Neuronal stem cell (in vitro differentiated cells): ENCODE measurements around the gene SLC30A2. TPM values are rescaled to one million over a fixed set of nuclear protein-coding genes. Genes with fewer than 3 reads are reported as not detected.
"Not testable (repeated sequence)": the region's sequence is repeated elsewhere in the genome, so short reads cannot be mapped to it uniquely, and the experiment has no call there.

Experiments used
- DNase-seq: peaks from one replicate; pipeline ENCODE4 v3.0.0-alpha.2; 2013; ENCODE audit warnings: low spot score
- H2AFZ ChIP-seq: one replicate; pipeline ENCODE4 v1.6.1; 2013; ENCODE audit warnings: mild to moderate bottlenecking, low read length, inconsistent platforms
- H2AK5ac ChIP-seq: 2 replicates; pipeline ENCODE4 v1.6.1; 2013; ENCODE audit warnings: low read depth, mild to moderate bottlenecking, inconsistent platforms, low read length, moderate library complexity, mixed read lengths
- H2BK120ac ChIP-seq: 2 replicates; pipeline ENCODE4 v1.6.1; 2013; ENCODE audit warnings: low read depth, mild to moderate bottlenecking, inconsistent platforms, low read length, moderate library complexity, mixed read lengths
- H2BK12ac ChIP-seq: one replicate; pipeline ENCODE4 v1.6.1; 2013; ENCODE audit warnings: low read length, inconsistent platforms
- H2BK15ac ChIP-seq: 2 replicates; pipeline ENCODE4 v1.6.1; 2013; ENCODE audit warnings: mild to moderate bottlenecking, low read length, inconsistent platforms, mixed read lengths
- H2BK5ac ChIP-seq: one replicate; pipeline ENCODE4 v1.6.1; 2013; ENCODE audit warnings: inconsistent platforms, mild to moderate bottlenecking, low read length, moderate library complexity
- H3K14ac ChIP-seq: one replicate; pipeline ENCODE4 v1.6.1; 2013; ENCODE audit warnings: low read length, inconsistent platforms
- H3K18ac ChIP-seq: 2 replicates; pipeline ENCODE4 v1.6.1; 2013; ENCODE audit warnings: low read length, inconsistent platforms
- H3K23ac ChIP-seq: 2 replicates; pipeline ENCODE4 v1.6.1; 2013; ENCODE audit warnings: low read depth, mild to moderate bottlenecking, mixed read lengths, low read length, inconsistent platforms; ENCODE audit not compliant: poor library complexity
- H3K27ac ChIP-seq: replicated peaks from 3 replicates; pipeline ENCODE4 v1.5.1; 2013; ENCODE audit warnings: low read length, inconsistent platforms
- H3K27me3 ChIP-seq, 3 experiments: 2 replicates each; pipeline ENCODE4 v1.6.1; 2013; ENCODE audit warnings: low read length in 3 of 3, mild to moderate bottlenecking in 2 of 3, inconsistent platforms in 1 of 3, low read depth in 1 of 3, mixed read lengths in 1 of 3, moderate library complexity in 1 of 3; ENCODE audit not compliant: control insufficient read depth in 3 of 3, insufficient read depth in 3 of 3
- H3K36me3 ChIP-seq, 2 donors: replicated peaks in 1 of 2; 2 replicates each; pipeline ENCODE4 v1.6.1; 2013; ENCODE audit warnings: low read length in 2 of 2; ENCODE audit not compliant: control insufficient read depth in 2 of 2, insufficient read depth in 2 of 2
- H3K4ac ChIP-seq: 2 replicates; pipeline ENCODE4 v1.6.1; 2013; ENCODE audit warnings: inconsistent platforms, mild to moderate bottlenecking, low read length, moderate library complexity
- H3K4me1 ChIP-seq, 2 donors: 1 replicate in 1 of 2; 2 replicates in 1 of 2; pipeline ENCODE4 v1.6.1; 2013; ENCODE audit warnings: low read length in 2 of 2, low read depth in 1 of 2; ENCODE audit not compliant: control insufficient read depth in 2 of 2, insufficient read depth in 1 of 2
- H3K4me2 ChIP-seq: one replicate; pipeline ENCODE4 v1.6.1; 2013; ENCODE audit warnings: mild to moderate bottlenecking, low read length, inconsistent platforms; ENCODE audit not compliant: insufficient read depth, poor library complexity, severe bottlenecking
- H3K4me3 ChIP-seq, 2 donors: 2 replicates each; pipeline ENCODE4 v1.5.1; 2013; ENCODE audit warnings: low read length in 2 of 2, mild to moderate bottlenecking in 2 of 2, inconsistent platforms in 1 of 2, moderate library complexity in 1 of 2
- H3K79me1 ChIP-seq: one replicate; pipeline ENCODE4 v1.6.1; 2013; ENCODE audit warnings: low read depth, mild to moderate bottlenecking, inconsistent platforms, low read length, moderate library complexity
- H3K9ac ChIP-seq: one replicate; pipeline ENCODE4 v1.6.1; 2013; ENCODE audit warnings: mild to moderate bottlenecking, low read depth, low read length, inconsistent platforms; ENCODE audit not compliant: poor library complexity
- H3K9me3 ChIP-seq, 2 donors: replicated peaks in 1 of 2; 2 replicates each; pipeline versions ENCODE3 to v1.6.1; 2013; ENCODE audit warnings: low read length in 2 of 2, mild to moderate bottlenecking in 2 of 2, inconsistent platforms in 1 of 2, low read depth in 1 of 2, mixed read lengths in 1 of 2, moderate library complexity in 1 of 2; ENCODE audit not compliant: control insufficient read depth in 2 of 2, insufficient read depth in 1 of 2
- H4K8ac ChIP-seq: one replicate; pipeline ENCODE4 v1.6.1; 2013; ENCODE audit warnings: low read depth, mild to moderate bottlenecking, inconsistent platforms, low read length, moderate library complexity
- H4K91ac ChIP-seq: one replicate; pipeline ENCODE4 v1.6.1; 2013; ENCODE audit warnings: low read length, low read depth, mild to moderate bottlenecking, inconsistent platforms; ENCODE audit not compliant: poor library complexity
- WGBS, 2 donors: extraction: QIAGEN DNeasy Blood & Tissue Kit; methylation state at CpG; one replicate each; pipeline ENCODE4 v1.1.7; 2013; ENCODE audit warnings: missing lambda C conversion rate in 2 of 2, mixed read lengths in 1 of 2; ENCODE audit not compliant: insufficient read length in 2 of 2, insufficient replicate concordance in 1 of 2; ENCODE audit errors: extremely low coverage in 2 of 2; 5-methylcytosine and 5-hydroxymethylcytosine counted together
- polyA plus RNA-seq, 2 experiments: library from polyadenylated mRNA; stranded (reverse); fragments of 200-250 nt; gene quantifications; one replicate each; pipeline ENCODE4 v1.2.3, GENCODE V29; 2013

SLC30A2 gene
- polyA plus RNA-seq (2013, experiment 1 of 2): 0.07 TPM
- polyA plus RNA-seq (2013, experiment 2 of 2): 0.03 TPM

- Histone ChIP-seq H3K9ac (peak within 1 kb of the TSS; percentile 73), H3K4me1 (peaks cover 0 to 8% of the 10 kb centered on the region in 2 donors), H4K91ac (no peak within 1 kb of the TSS), H3K23ac (peak within 1 kb of the TSS; percentile 49), H3K4me3 (peak within 1 kb of the TSS; percentile 24 to 59), H3K27ac (no peak within 1 kb of the TSS), H3K9me3 (peaks cover 0 to 2% of the 10 kb centered on the region in 2 donors), H3K79me1 (no peaks in the 10 kb centered on the region), H3K4ac (no peak within 1 kb of the TSS), H2BK120ac (no peak within 1 kb of the TSS), H2AFZ (peak within 1 kb of the TSS; percentile 85), H2BK12ac (no peak within 1 kb of the TSS), H3K4me2 (peak within 1 kb of the TSS; percentile 63), H4K8ac (peak within 1 kb of the TSS; percentile 19), H2AK5ac (peak within 1 kb of the TSS; percentile 40), H3K36me3 (no peaks in the 10 kb centered on the region), H2BK15ac (peak within 1 kb of the TSS; percentile 79), H3K14ac (no peak within 1 kb of the TSS), H2BK5ac (no peak within 1 kb of the TSS), H3K18ac (peak within 1 kb of the TSS; percentile 86), H3K27me3 (peaks cover 21 to 93% (median 70%) of the 10 kb centered on the region in 3 experiments)
- WGBS, 2 donors: no CpG with 5 or more reads among the region's 62 CpGs
- DNase-seq: no peak
Observed at GRCh38 chr1:26045722-26046245, at the start of gene SLC30A2. Gene SLC30A2, minus strand, starts transcription at chr1:26046118. Its CDS starts 222 bp downstream, at chr1:26045896.

- no CpG with 5 or more reads among the region's 17 CpGs for WGBS, 2 donors
- Histone ChIP-seq H3K4me1 (peaks cover 15 to 18% of the 10 kb centered on the region in 2 donors), H3K36me3 (no peaks in the 10 kb centered on the region), H3K27ac (no peak overlapping the region), H3K23ac (peak overlapping the region; percentile 21), H2BK15ac (peak overlapping the region; percentile 0), H3K79me1 (no peaks in the 10 kb centered on the region), H3K9me3 (peaks cover 0 to 2% of the 10 kb centered on the region in 2 donors), H2AK5ac (no peak overlapping the region), H3K4me2 (no peak overlapping the region), H2BK12ac (no peak overlapping the region), H3K14ac (no peak overlapping the region), H3K18ac (peak overlapping the region; percentile 49), H3K4me3 (no peak overlapping the region), H3K9ac (no peak overlapping the region), H4K8ac (no peak overlapping the region), H2AFZ (peak overlapping the region; percentile 87), H3K4ac (no peak overlapping the region), H2BK5ac (no peak overlapping the region), H3K27me3 (no peaks in the 10 kb centered on the region), H4K91ac (no peak overlapping the region), H2BK120ac (no peak overlapping the region)
- no peak for DNase-seq
Observed at GRCh38 chr1:26094677-26095383, 48.9 kb upstream of the SLC30A2 start.

- Histone ChIP-seq H4K8ac (no peak overlapping the region), H2BK12ac (no peak overlapping the region), H3K9me3 (peaks cover 0 to 2% of the 10 kb centered on the region in 2 donors), H3K27me3 (no peaks in the 10 kb centered on the region), H3K18ac (peak overlapping the region; percentile 39), H3K23ac (no peak overlapping the region), H2BK5ac (no peak overlapping the region), H3K14ac (no peak overlapping the region), H2AFZ (peak overlapping the region; percentile 87), H3K79me1 (no peaks in the 10 kb centered on the region), H3K9ac (no peak overlapping the region), H4K91ac (no peak overlapping the region), H3K4me3 (no peak overlapping the region), H2BK120ac (no peak overlapping the region), H3K27ac (no peak overlapping the region), H3K4me2 (no peak overlapping the region), H3K4me1 (peaks cover 15 to 18% of the 10 kb centered on the region in 2 donors), H2AK5ac (peak overlapping the region; percentile 21), H3K4ac (no peak overlapping the region), H3K36me3 (no peaks in the 10 kb centered on the region), H2BK15ac (no peak overlapping the region)
- DNase-seq: no peak
- WGBS, 2 donors: no CpG with 5 or more reads among the region's 11 CpGs
Observed at GRCh38 chr1:26094076-26094669, 48.3 kb upstream of the SLC30A2 start.

GRCh38 chr1:26093569-26093968 is 47.7 kb upstream of the SLC30A2 start:
- H2BK12ac ChIP-seq, H3K4me2 ChIP-seq, H3K18ac ChIP-seq, H3K14ac ChIP-seq, DNase-seq, H3K27me3 ChIP-seq, H2BK15ac ChIP-seq, H3K4me3 ChIP-seq, H2BK120ac ChIP-seq, H3K4ac ChIP-seq, H3K9ac ChIP-seq, H2BK5ac ChIP-seq, H3K23ac ChIP-seq, H3K27ac ChIP-seq, H3K9me3 ChIP-seq, H4K91ac ChIP-seq, H4K8ac ChIP-seq, H3K36me3 ChIP-seq, H3K79me1 ChIP-seq: not testable (repeated sequence)
- WGBS, 2 donors: no CpG with 5 or more reads among the region's 6 CpGs
- H2AFZ ChIP-seq: peak overlapping the region; percentile 87
- peaks cover 15 to 18% of the 10 kb centered on the region in 2 donors for H3K4me1 ChIP-seq
- H2AK5ac ChIP-seq: peak overlapping the region; percentile 21
